Measurements from ENCODE around the gene ABCG5.

Gene ABCG5

DNA sequence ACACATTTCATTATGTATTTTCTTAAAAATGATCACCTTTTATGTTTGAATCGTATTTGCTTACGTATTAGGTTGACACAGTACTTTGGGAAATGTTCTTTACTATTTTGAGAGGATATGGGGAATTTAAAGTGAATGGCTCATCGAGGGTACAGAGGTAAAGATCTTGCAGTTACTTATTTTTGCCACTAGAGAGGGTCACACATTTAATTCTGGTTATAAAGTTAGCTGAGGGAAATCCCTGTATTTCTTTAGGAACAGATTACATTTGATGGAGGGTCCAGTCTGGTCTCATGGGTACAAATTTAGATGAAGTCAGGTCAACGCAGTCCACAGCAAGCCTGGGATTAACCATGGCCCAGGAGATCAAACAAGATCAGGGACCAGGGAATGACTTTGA lies 40.3 kb downstream of the ABCG5 start:
- H3K4me1 ChIP-seq = no peaks in the 10 kb centered on the region
- no peak overlapping the region for H2AFZ ChIP-seq
- no peaks in the 10 kb centered on the region for H3K79me2 ChIP-seq
- H3K4me3 ChIP-seq (ENCODE audit: low read depth, low read length) = no peak overlapping the region
- H3K36me3 ChIP-seq (ENCODE audit: control insufficient read depth, insufficient read depth, low read length) = no peaks in the 10 kb centered on the region
- no peaks in the 10 kb centered on the region for H3K27me3 ChIP-seq (ENCODE audit: control insufficient read depth, insufficient read depth, low read length)
- H3K9ac ChIP-seq = no peak overlapping the region
- H3K9me3 ChIP-seq (ENCODE audit: control insufficient read depth, low read length) = no peaks in the 10 kb centered on the region
- no peak overlapping the region for H3K4me2 ChIP-seq (ENCODE audit: low read length)
- no peak overlapping the region for H3K27ac ChIP-seq
- no peak for TF ChIP-seq CTCF (IDR thresholded peaks at IDR 0.05)

DNA sequence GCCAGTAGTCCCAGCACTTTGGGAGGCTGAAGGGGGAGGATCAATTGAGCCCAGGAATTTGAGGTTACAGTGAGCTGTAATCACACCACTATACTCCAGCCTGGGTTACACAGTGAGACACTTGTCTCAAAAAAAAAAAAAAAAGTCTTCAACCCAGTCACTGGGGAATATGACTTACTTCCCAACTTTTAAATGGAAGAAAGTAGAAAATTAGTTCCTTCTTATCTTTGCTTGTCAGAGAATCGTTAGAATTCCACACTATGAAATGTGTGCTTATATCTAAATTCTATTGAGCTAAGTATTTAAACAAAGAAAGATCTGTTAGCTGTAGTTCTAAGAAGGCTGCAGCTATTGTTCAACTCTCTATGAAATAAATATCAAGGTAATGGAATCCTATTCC lies 42.4 kb downstream of the ABCG5 start:
- Histone ChIP-seq H3K4me3 (ENCODE audit: low read depth, low read length) (no peak overlapping the region), H3K9me3 (ENCODE audit: control insufficient read depth, low read length) (no peaks in the 10 kb centered on the region), H3K27me3 (ENCODE audit: control insufficient read depth, insufficient read depth, low read length) (no peaks in the 10 kb centered on the region), H2AFZ (no peak overlapping the region), H3K4me1 (no peaks in the 10 kb centered on the region), H3K79me2 (no peaks in the 10 kb centered on the region), H3K9ac (no peak overlapping the region), H3K4me2 (ENCODE audit: low read length) (no peak overlapping the region), H3K27ac (no peak overlapping the region), H3K36me3 (ENCODE audit: control insufficient read depth, insufficient read depth, low read length) (no peaks in the 10 kb centered on the region)
- TF ChIP-seq CTCF (IDR thresholded peaks at IDR 0.05) = no peak

- Histone ChIP-seq H3K4me2 (ENCODE audit: low read length) (no peak overlapping the region), H2AFZ (no peak overlapping the region), H3K4me1 (no peaks in the 10 kb centered on the region), H3K27me3 (ENCODE audit: control insufficient read depth, insufficient read depth, low read length) (no peaks in the 10 kb centered on the region), H3K79me2 (no peaks in the 10 kb centered on the region), H3K4me3 (ENCODE audit: low read depth, low read length) (no peak overlapping the region), H3K27ac (no peak overlapping the region), H3K9ac (no peak overlapping the region), H3K36me3 (ENCODE audit: control insufficient read depth, insufficient read depth, low read length) (no peaks in the 10 kb centered on the region), H3K9me3 (ENCODE audit: control insufficient read depth, low read length) (no peaks in the 10 kb centered on the region)
- no peak for TF ChIP-seq CTCF (IDR thresholded peaks at IDR 0.05)
These were observed 43.7 kb downstream of the ABCG5 start for GRCh38 chr2:43794956-43795355.

DNA sequence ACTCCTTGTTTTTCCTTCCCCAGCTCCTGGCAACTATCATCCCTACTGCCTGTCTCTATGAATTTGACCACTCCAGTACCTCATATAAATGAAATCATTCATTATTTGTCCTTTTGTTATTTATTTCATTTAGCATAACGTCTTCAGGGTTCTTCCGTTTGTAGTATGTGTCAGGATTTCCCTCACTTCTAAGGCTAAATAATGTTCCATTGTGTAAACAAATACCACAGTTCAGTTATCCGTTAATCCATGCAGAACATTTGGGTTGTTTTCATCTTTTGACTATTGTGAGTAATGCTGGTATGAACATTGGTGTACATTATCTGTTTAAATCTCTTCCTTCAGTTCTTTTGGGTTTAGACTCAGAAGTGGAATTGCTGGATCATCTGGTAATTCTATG lies 46.0 kb downstream of the ABCG5 start:
- no peak overlapping the region for H3K27ac ChIP-seq
- no peaks in the 10 kb centered on the region for H3K79me2 ChIP-seq
- no peaks in the 10 kb centered on the region for H3K9me3 ChIP-seq (ENCODE audit: control insufficient read depth, low read length)
- H2AFZ ChIP-seq = no peak overlapping the region
- no peak overlapping the region for H3K4me2 ChIP-seq (ENCODE audit: low read length)
- H3K4me3 ChIP-seq (ENCODE audit: low read depth, low read length) = no peak overlapping the region
- no peaks in the 10 kb centered on the region for H3K4me1 ChIP-seq
- H3K9ac ChIP-seq = no peak overlapping the region
- H3K36me3 ChIP-seq (ENCODE audit: control insufficient read depth, insufficient read depth, low read length) = no peaks in the 10 kb centered on the region
- TF ChIP-seq CTCF (IDR thresholded peaks at IDR 0.05) = no peak
- H3K27me3 ChIP-seq (ENCODE audit: control insufficient read depth, insufficient read depth, low read length) = no peaks in the 10 kb centered on the region

GRCh38 chr2:43791035-43791765 lies 47.4 kb downstream of the ABCG5 start:
- Histone ChIP-seq H3K4me3 (ENCODE audit: low read depth, low read length) (no peak overlapping the region), H3K4me1 (no peaks in the 10 kb centered on the region), H3K79me2 (no peaks in the 10 kb centered on the region), H3K9ac (no peak overlapping the region), H3K36me3 (ENCODE audit: control insufficient read depth, insufficient read depth, low read length) (no peaks in the 10 kb centered on the region), H2AFZ (no peak overlapping the region), H3K27ac (no peak overlapping the region), H3K4me2 (ENCODE audit: low read length) (no peak overlapping the region), H3K27me3 (ENCODE audit: control insufficient read depth, insufficient read depth, low read length) (no peaks in the 10 kb centered on the region), H3K9me3 (ENCODE audit: control insufficient read depth, low read length) (no peaks in the 10 kb centered on the region)
- TF ChIP-seq CTCF (IDR thresholded peaks at IDR 0.05) = no peak

Data from parathyroid adenoma (tissue), 2 donors.